ENCODE results near the gene ALPG. TPM values are rescaled to one million over a fixed set of nuclear protein-coding genes. Genes with fewer than 3 reads are reported as not detected.
"Not testable (repeated sequence)": the region's sequence is repeated elsewhere in the genome, so short reads cannot be mapped to it uniquely, and the experiment has no call there.

ALPG gene
- total and polyA plus RNA-seq, 10 of the 15 experiments (the other 5 are each of a cell fraction or from before 2014, with no cell fraction given): not detected

GRCh38 chr2:232440220-232441018 lies 33.8 kb downstream of the ALPG start:
- SMC1A ChIA-PET (ENCODE audit: uncharacterized antibody, unreplicated experiment); H3K9me3 ChIP-seq (replicated peaks; ENCODE audit: control insufficient read depth, insufficient read depth, low read length); BruUV-seq (replicated peaks); H3K79me2 ChIP-seq (ENCODE audit: control insufficient read depth, insufficient read depth, low read length); H3K4me2 ChIP-seq (ENCODE audit: control insufficient read depth, insufficient read depth); H2AFZ ChIP-seq (ENCODE audit: control insufficient read depth, low read depth, low read length); RAD21 ChIA-PET (ENCODE audit: unreplicated experiment); H3K9ac ChIP-seq (ENCODE audit: control insufficient read depth, insufficient read depth, low read length); H3K4me1 ChIP-seq (ENCODE audit: control insufficient read depth, insufficient read depth, low read length); H4K20me1 ChIP-seq (ENCODE audit: control insufficient read depth, insufficient read depth); H3K36me3 ChIP-seq (ENCODE audit: control insufficient read depth in 2 of 2, insufficient read depth in 2 of 2, low read length in 1 of 2); H3K27ac ChIP-seq (ENCODE audit: control insufficient read depth, insufficient read depth); DNase-seq (ENCODE audit: low read depth, low spot score); H3K4me3 ChIP-seq; in situ Hi-C loops (cut with MboI); H3K27me3 ChIP-seq (replicated peaks in 1 of 2; ENCODE audit: control insufficient read depth in 2 of 2, insufficient read depth in 2 of 2, low read length in 1 of 2); POLR2A ChIA-PET: not testable (repeated sequence)
- ATAC-seq (peak; percentile 92), FAIRE-seq (peak; percentile 87)
- TF ChIP-seq RAD21 (IDR thresholded peaks at IDR 0.05; ENCODE audit: insufficient read depth, low read depth, low read length) (peak; percentile 89), SMARCA5 (IDR thresholded peaks at IDR 0.05) (peak; percentile 33; the same call in 1 of the 2 replicates), POU2F2 (IDR thresholded peaks at IDR 0.05; ENCODE audit: borderline replicate concordance, low read depth, low read length) (peak; percentile 37; the same call in 1 of the 3 replicates), SMC3 (IDR thresholded peaks at IDR 0.05; ENCODE audit: borderline replicate concordance, low read length) (peak; percentile 63), LARP7 (IDR thresholded peaks at IDR 0.05) (0 out of 2 replicates have a peak, but pooled peaks have one; percentile 38), CTCF (IDR thresholded peaks at IDR 0.05 in 2 of 3, conservative IDR thresholded peaks at IDR 0.05 in 1 of 3; ENCODE audit: control insufficient read depth in 2 of 3, extremely low read depth in 1 of 3, insufficient read depth in 1 of 3, low read depth in 3 of 3, low read length in 3 of 3) (peak; percentile 80 to 91 (median 86))
- CTCF ChIA-PET: interaction anchor here (1.0 to 1.2 kb wide), 4 partner anchors 28 to 143 kb away, joined by 3 to 4 read pairs (median 3); no protein-coding TSS in a partner anchor
- intact Hi-C loops (cut with micrococcal nuclease; ENCODE audit: unreplicated experiment): loop anchor here (1.0 to 5.0 kb wide), 4 partner anchors 107 to 588 kb away; partner anchors contain the start of gene NPPC
- 9% methylated on average over 12 of the region's 16 CpGs for WGBS (ENCODE audit: insufficient coverage, insufficient replicate concordance, low lambda C conversion rate, missing lambda C conversion rate)

Measured in GM12878 (cell line).